IMR-90 (cell line): ENCODE measurements around the gene SCYL3.
"Not testable (repeated sequence)": the region's sequence is repeated elsewhere in the genome, so short reads cannot be mapped to it uniquely, and the experiment has no call there.

Experiments
- BHLHE40 ChIP-seq: fragments of 150-350 bp; IDR thresholded peaks from 2 replicates; pipeline ENCODE4 v1.6.1; 2016; ENCODE audit warnings: mild to moderate bottlenecking, low read depth, low read length
- CHD1 ChIP-seq: IDR thresholded peaks from 2 replicates; pipeline ENCODE4 v1.6.1; 2012; ENCODE audit warnings: low read depth, low read length, improper control_type of control experiment
- CTCF ChIP-seq: conservative IDR thresholded peaks from 2 replicates; pipeline ENCODE4 v1.5.1; 2012; ENCODE audit warnings: mild to moderate bottlenecking, low read depth, low read length, improper control_type of control experiment
- ELK1 ChIP-seq: fragments of 150-350 bp; IDR thresholded peaks from 2 replicates; pipeline ENCODE4 v1.6.1; 2016; ENCODE audit warnings: low read depth, mild to moderate bottlenecking, low read length, moderate library complexity, borderline replicate concordance
- FOS ChIP-seq: fragments of 150-350 bp; IDR thresholded peaks from 2 replicates; pipeline ENCODE4 v1.6.1; 2016; ENCODE audit warnings: low read depth, low read length
- MAFK ChIP-seq: IDR thresholded peaks from 2 replicates; pipeline ENCODE4 v1.6.1; 2012; ENCODE audit warnings: low read depth, low read length, improper control_type of control experiment
- MXI1 ChIP-seq: IDR thresholded peaks from 2 replicates; pipeline ENCODE4 v1.6.1; 2012; ENCODE audit warnings: low read depth, mild to moderate bottlenecking, low read length, moderate library complexity, borderline replicate concordance
- NFE2L2 ChIP-seq: fragments of 150-350 bp; IDR thresholded peaks from 2 replicates; pipeline ENCODE4 v1.6.1; 2016; ENCODE audit warnings: low read depth, mild to moderate bottlenecking, low read length
- POLR2A ChIP-seq: IDR thresholded peaks from 2 replicates; pipeline ENCODE4 v1.6.1; 2012; ENCODE audit warnings: mild to moderate bottlenecking, low read depth, low read length
- RAD21 ChIP-seq: IDR thresholded peaks from 2 replicates; pipeline ENCODE4 v1.6.1; 2012; ENCODE audit warnings: low read length, improper control_type of control experiment
- RCOR1 ChIP-seq: IDR thresholded peaks from 2 replicates; pipeline ENCODE4 v1.6.1; 2012; ENCODE audit warnings: mild to moderate bottlenecking, low read length, improper control_type of control experiment; ENCODE audit not compliant: insufficient replicate concordance
- RFX5 ChIP-seq: IDR thresholded peaks from 2 replicates; pipeline ENCODE4 v1.8.0; 2012; ENCODE audit warnings: low read depth, mild to moderate bottlenecking, low read length, moderate library complexity
- SMC3 ChIP-seq: fragments of 150-350 bp; IDR thresholded peaks from 2 replicates; pipeline ENCODE4 v1.6.1; 2016; ENCODE audit warnings: low read depth, mild to moderate bottlenecking, antibody characterized with exemption, low read length, moderate library complexity
- USF2 ChIP-seq: fragments of 150-350 bp; IDR thresholded peaks from 2 replicates; pipeline ENCODE4 v1.6.1; 2017; ENCODE audit warnings: mild to moderate bottlenecking, antibody characterized with exemption, low read length, low read depth

DNA sequence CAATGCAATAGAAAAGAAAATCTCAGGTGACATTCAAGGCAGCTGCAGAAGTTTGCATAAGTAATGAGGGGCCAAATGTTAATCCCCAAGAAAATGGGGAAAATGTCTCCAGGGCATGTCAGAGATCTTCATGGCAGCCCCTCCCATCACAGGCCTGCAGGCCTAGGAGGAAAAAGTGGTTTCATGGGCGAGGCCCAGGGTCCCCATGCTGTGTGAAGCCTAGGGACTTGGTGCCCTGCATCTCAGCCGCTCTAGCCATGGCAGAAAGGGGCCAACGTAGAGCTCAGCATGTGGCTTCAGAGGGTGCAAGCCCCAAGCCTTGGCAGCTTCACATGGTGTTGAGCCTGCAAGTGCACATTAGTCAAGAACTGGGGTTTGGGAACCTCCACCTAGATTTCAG is 21.7 kb downstream of the SCYL3 start:
- TF ChIP-seq POLR2A, CTCF, BHLHE40, RAD21, RCOR1, SMC3, NFE2L2, MXI1, CHD1, FOS, USF2, RFX5, MAFK, ELK1: not testable (repeated sequence)
